B cell (primary cell): ENCODE results near the gene IVL. TPM values are rescaled to one million over a fixed set of nuclear protein-coding genes. Genes with fewer than 3 reads are reported as not detected.

Source experiments
- ATAC-seq: fragments of 200-7000 bp; cut with Tn5 transposase; one replicate; pipeline ENCODE4 v1.10.0; 2021; ENCODE audit warnings: low read depth, mild to moderate bottlenecking, moderate number of reproducible peaks, moderate library complexity
- CTCF ChIA-PET: fragments of 350-600 bp; sonication (Branson Sonifier 250); formaldehyde crosslinking; loops from one replicate; lab custom pipeline; 2021; ENCODE audit warnings: antibody characterized with exemption, inconsistent platforms; lab: Charles Lee
- POLR2A ChIA-PET: fragments of 350-600 bp; sonication (Branson Sonifier 250); formaldehyde crosslinking; loops from one replicate; lab custom pipeline; 2021; ENCODE audit warnings: antibody characterized with exemption; lab: Charles Lee
- DNase-seq: peaks from one replicate; pipeline ENCODE4 v3.0.0; 2013
- H2AFZ ChIP-seq: 2 replicates; pipeline ENCODE4 v1.6.1; 2012; ENCODE audit warnings: mild to moderate bottlenecking, low read depth, low read length; ENCODE audit not compliant: insufficient read depth, poor library complexity, severe bottlenecking
- H3K27ac ChIP-seq, 2 donors: 1 replicate in 1 of 2; 2 replicates in 1 of 2; pipeline ENCODE4 v1.5.1; 2012 to 2013; ENCODE audit warnings: low read length in 2 of 2, mild to moderate bottlenecking in 2 of 2, moderate library complexity in 1 of 2
- H3K27me3 ChIP-seq, 4 experiments: fragments of 200-600 bp in 1 of 4; sonication (generic) in 1 of 4; replicated peaks in 1 of 4; 1 replicate in 2 of 4; 2 replicates in 2 of 4; pipeline versions ENCODE4 v1.6.1 to v1.7.0; 2013 to 2016; ENCODE audit warnings: low read length in 3 of 4, mild to moderate bottlenecking in 2 of 4, mixed read lengths in 1 of 4, moderate library complexity in 1 of 4; ENCODE audit not compliant: insufficient read depth in 4 of 4, control insufficient read depth in 3 of 4; ENCODE audit errors: control extremely low read depth in 1 of 4
- H3K36me3 ChIP-seq, 2 experiments: replicated peaks in 1 of 2; 1 replicate in 1 of 2; 2 replicates in 1 of 2; pipeline versions ENCODE4 v1.6.1 to v1.7.1; 2013; ENCODE audit warnings: low read length in 1 of 2; ENCODE audit not compliant: insufficient read depth in 2 of 2, control insufficient read depth in 1 of 2; ENCODE audit errors: control extremely low read depth in 1 of 2, extremely low read depth in 1 of 2
- H3K4me1 ChIP-seq, 2 donors: fragments of 200-600 bp in 1 of 2; sonication (generic) in 1 of 2; 1 replicate in 1 of 2; 2 replicates in 1 of 2; pipeline versions ENCODE4 v1.5.1 to v1.6.1; 2013 to 2017; ENCODE audit warnings: low read length in 2 of 2; ENCODE audit not compliant: control insufficient read depth in 2 of 2, insufficient read depth in 2 of 2
- H3K4me2 ChIP-seq: replicated peaks from 2 replicates; pipeline ENCODE3; 2012; ENCODE audit warnings: mild to moderate bottlenecking, low read depth, low read length; ENCODE audit not compliant: poor library complexity, severe bottlenecking
- H3K4me3 ChIP-seq, 5 experiments: fragments of 200-600 bp in 1 of 5; sonication (generic) in 1 of 5; 1 replicate in 3 of 5; 2 replicates in 2 of 5; pipeline versions ENCODE4 v1.5.1 to v1.7.0; 2011 to 2016; ENCODE audit warnings: low read length in 4 of 5, mild to moderate bottlenecking in 4 of 5, low read depth in 2 of 5, control low read depth in 1 of 5, moderate library complexity in 1 of 5; ENCODE audit not compliant: insufficient read depth in 1 of 5; ENCODE audit errors: control extremely low read depth in 1 of 5, extremely low read depth in 1 of 5
- H3K79me2 ChIP-seq: fragments of 200-600 bp; sonication (generic); one replicate; pipeline ENCODE4 v1.6.0; 2016; ENCODE audit warnings: low read length; ENCODE audit not compliant: control insufficient read depth, insufficient read depth
- H3K9ac ChIP-seq: fragments of 200-600 bp; sonication (generic); 2 replicates; pipeline ENCODE4 v1.6.1; 2017; ENCODE audit warnings: mild to moderate bottlenecking, low read length, moderate library complexity
- H3K9me3 ChIP-seq, 3 donors: one replicate each; pipeline versions ENCODE4 v1.6.1 to v1.7.1; 2013; ENCODE audit warnings: low read length in 2 of 3; ENCODE audit not compliant: control insufficient read depth in 2 of 3, insufficient read depth in 1 of 3; ENCODE audit errors: control extremely low read depth in 1 of 3
- H4K20me1 ChIP-seq: 2 replicates; pipeline ENCODE4 v1.6.0; 2012; ENCODE audit warnings: mild to moderate bottlenecking, low read length; ENCODE audit not compliant: insufficient read depth, control insufficient read depth, poor library complexity, severe bottlenecking
- H3K27ac Mint-ChIP-seq: one replicate; pipeline ENCODE4 v1.8.0; 2021; ENCODE audit warnings: mixed read lengths
- H3K27me3 Mint-ChIP-seq: one replicate; pipeline ENCODE4 v1.8.0; 2021; ENCODE audit warnings: mixed read lengths
- H3K4me1 Mint-ChIP-seq: one replicate; pipeline ENCODE4 v1.8.0; 2021; ENCODE audit warnings: mixed read lengths
- H3K4me3 Mint-ChIP-seq: one replicate; pipeline ENCODE4 v1.8.0; 2021; ENCODE audit warnings: mixed read lengths
- H3K9me3 Mint-ChIP-seq: one replicate; pipeline ENCODE4 v1.8.0; 2022; ENCODE audit warnings: mixed read lengths; ENCODE audit not compliant: insufficient read depth
- CTCF ChIP-seq: fragments of 200-600 bp; IDR thresholded peaks from one replicate; pipeline ENCODE4 v1.8.0; 2022; ENCODE audit warnings: antibody characterized with exemption, mild to moderate bottlenecking
- EZH2 ChIP-seq: IDR thresholded peaks from 2 replicates; pipeline ENCODE4 v1.6.1; 2012; ENCODE audit warnings: borderline replicate concordance, low read depth, mild to moderate bottlenecking, moderate library complexity, low read length; ENCODE audit not compliant: insufficient read depth, poor library complexity, severe bottlenecking
- WGBS: methylation state at CpG from one replicate; pipeline ENCODE4 v1.1.5; 2013; ENCODE audit warnings: missing lambda C conversion rate; ENCODE audit not compliant: insufficient coverage; 5-methylcytosine and 5-hydroxymethylcytosine counted together
- intact Hi-C: fragments of 100-400 bp; cut with micrococcal nuclease; formaldehyde crosslinking; loops from one replicate; pipeline ENCODE4 v1.10.0; 2022
- polyA plus RNA-seq: library from polyadenylated mRNA; depleted of rRNA; stranded (reverse); fragments of >200 nt; gene quantifications from 2 replicates; pipeline ENCODE4 v1.2.3, GENCODE V29; 2012
- total RNA-seq, 2 donors: library from RNA; stranded (reverse); fragments of 120-200 nt in 1 of 2; gene quantifications; 1 replicate in 1 of 2; 2 replicates in 1 of 2; pipeline versions ENCODE4 v1.2.3 to v1.2.4, GENCODE V29; 2013 to 2022

IVL gene
- total and polyA plus RNA-seq, 2 donors (not counting 1 experiment from before 2014, with no cell fraction given) = not detected

DNA sequence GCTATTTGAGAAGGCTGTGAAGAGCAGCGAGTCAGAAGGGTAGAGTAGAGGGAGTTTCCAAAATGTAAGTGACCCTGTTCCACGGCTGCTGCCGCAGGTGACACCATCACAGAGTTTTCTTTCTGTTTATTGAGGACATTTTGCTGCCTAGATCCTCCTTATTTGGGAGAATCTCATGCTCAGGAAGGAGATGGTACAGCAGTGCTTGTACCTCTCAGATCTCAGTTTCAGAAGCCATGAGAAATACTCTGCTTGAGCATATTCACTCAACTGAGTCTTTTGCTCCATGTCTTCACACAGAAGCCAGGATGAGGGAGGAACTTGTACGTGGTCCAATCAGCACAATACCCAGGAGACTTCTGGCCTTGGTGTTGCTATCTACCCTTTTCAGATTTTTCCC is 47.0 kb upstream of the IVL start:
- peaks cover 19% of the 10 kb centered on the region for H3K27me3 Mint-ChIP-seq
- no peak overlapping the region for H3K4me3 ChIP-seq
- DNase-seq (no peak), ATAC-seq (no peak)
- H3K9ac ChIP-seq = no peak overlapping the region
- no peak overlapping the region for H3K4me2 ChIP-seq
- CTCF ChIA-PET = interaction anchor here (1.5 kb wide), 1 partner anchor 9 kb away, joined by 5 read pairs; no protein-coding TSS in a partner anchor
- no peak overlapping the region for H3K27ac ChIP-seq
- no peaks in the 10 kb centered on the region for H3K79me2 ChIP-seq
- H3K4me1 ChIP-seq = no peaks in the 10 kb centered on the region
- H2AFZ ChIP-seq = no peak overlapping the region
- no peak overlapping the region for H3K4me3 Mint-ChIP-seq
- no peaks in the 10 kb centered on the region for H3K27me3 ChIP-seq
- no peaks in the 10 kb centered on the region for H3K4me1 Mint-ChIP-seq
- POLR2A ChIA-PET = no interaction called here
- H3K27ac Mint-ChIP-seq = no peak overlapping the region
- TF ChIP-seq CTCF = no peak
- no peak for TF ChIP-seq EZH2
- H4K20me1 ChIP-seq = no peaks in the 10 kb centered on the region
- WGBS = 77% methylated on average over 4 of the region's 4 CpGs
- no peaks in the 10 kb centered on the region for H3K9me3 ChIP-seq
- intact Hi-C loops = no loop called here
- H3K9me3 Mint-ChIP-seq = no peaks in the 10 kb centered on the region
- H3K36me3 ChIP-seq = no peaks in the 10 kb centered on the region

DNA sequence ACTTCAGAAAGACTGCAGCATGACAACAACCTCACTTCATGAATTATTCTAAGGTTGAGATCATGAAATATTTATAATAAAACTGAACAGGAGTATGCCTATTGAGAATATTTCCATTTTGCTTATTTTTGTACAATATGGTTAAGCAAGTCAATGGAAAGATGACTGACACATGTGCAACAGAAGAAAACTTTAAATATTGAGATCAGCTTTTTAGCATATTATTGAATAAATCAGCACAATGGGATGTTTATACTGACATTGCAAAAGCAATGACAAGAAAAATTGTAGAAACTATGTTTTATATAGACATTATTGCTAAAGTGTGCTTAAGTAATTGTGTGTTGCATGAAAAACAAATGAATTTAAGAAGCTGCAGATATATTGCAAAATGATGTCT is 43.9 kb upstream of the IVL start:
- Histone ChIP-seq H4K20me1 (no peaks in the 10 kb centered on the region), H2AFZ (no peak overlapping the region), H3K9ac (no peak overlapping the region), H3K9me3 (no peaks in the 10 kb centered on the region), H3K4me2 (no peak overlapping the region), H3K27ac (no peak overlapping the region), H3K36me3 (no peaks in the 10 kb centered on the region), H3K27me3 (no peaks in the 10 kb centered on the region), H3K79me2 (no peaks in the 10 kb centered on the region), H3K4me1 (no peaks in the 10 kb centered on the region), H3K4me3 (no peak overlapping the region)
- Mint-ChIP-seq H3K4me1 (no peaks in the 10 kb centered on the region), H3K27ac (no peak overlapping the region), H3K9me3 (no peaks in the 10 kb centered on the region), H3K27me3 (peaks cover 4% of the 10 kb centered on the region), H3K4me3 (no peak overlapping the region)
- ATAC-seq = no peak
- intact Hi-C loops = no loop called here
- ChIA-PET POLR2A (no interaction called here), CTCF (interaction anchor here (0.9 kb wide), 1 partner anchor 413 kb away, joined by 3 read pairs; no protein-coding TSS in a partner anchor)
- no peak for TF ChIP-seq EZH2
- no peak for TF ChIP-seq CTCF
- DNase-seq = no peak
